ENCODE measurements around the gene GABBR2.

GABBR2 gene

DNA sequence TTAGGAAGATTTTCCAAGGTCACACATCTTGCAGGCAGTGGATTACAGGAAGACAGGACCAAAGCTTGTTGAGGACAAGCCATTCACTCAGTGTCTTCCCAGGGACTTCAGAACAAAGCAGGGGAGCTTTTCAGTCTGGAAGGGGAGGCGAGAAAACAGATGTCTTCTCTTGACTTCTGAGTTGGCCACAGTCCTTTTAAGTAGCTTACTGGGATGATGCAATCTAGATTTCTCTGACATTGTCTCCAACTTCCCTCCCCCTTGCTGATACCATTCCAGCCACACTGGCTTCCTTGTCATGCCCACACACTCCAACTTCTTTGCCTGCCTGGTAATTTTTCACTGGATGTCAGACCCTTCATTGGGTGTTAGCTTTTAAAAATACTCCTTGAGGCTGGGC, 279.1 kb downstream of the GABBR2 start:
- H3K27ac Mint-ChIP-seq: no peak overlapping the region
- DNase-seq (ENCODE audit: low spot score): no peak
- H3K4me3 Mint-ChIP-seq: no peak overlapping the region
- no peaks in the 10 kb centered on the region for H3K9me3 Mint-ChIP-seq
- H3K4me1 Mint-ChIP-seq (ENCODE audit: low read depth): no peaks in the 10 kb centered on the region
- H3K36me3 Mint-ChIP-seq (ENCODE audit: low read depth): no peaks in the 10 kb centered on the region
- H3K27me3 Mint-ChIP-seq (ENCODE audit: low read depth): no peaks in the 10 kb centered on the region

DNA sequence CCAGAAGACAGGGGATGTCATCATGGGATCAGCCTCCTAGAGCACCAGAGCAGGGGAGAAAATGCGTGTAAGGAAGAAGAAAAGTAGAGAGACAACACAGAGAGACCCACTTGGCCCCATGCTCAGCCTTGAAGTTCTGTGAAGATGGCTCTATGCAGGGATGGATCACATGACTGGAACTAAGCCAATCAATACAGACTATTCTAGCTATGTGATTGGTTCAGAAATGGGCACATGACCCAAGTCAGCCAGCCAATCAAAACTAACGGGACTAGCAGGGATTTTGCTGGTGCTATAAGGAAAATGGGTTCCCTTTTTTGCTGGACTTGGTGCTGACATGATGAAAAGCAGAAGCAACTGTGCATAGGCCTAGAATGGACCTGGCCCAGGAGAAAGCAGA, 280.3 kb downstream of the GABBR2 start:
- Mint-ChIP-seq H3K4me3 (no peak overlapping the region), H3K4me1 (ENCODE audit: low read depth) (no peaks in the 10 kb centered on the region), H3K27me3 (ENCODE audit: low read depth) (no peaks in the 10 kb centered on the region), H3K9me3 (no peaks in the 10 kb centered on the region), H3K27ac (no peak overlapping the region), H3K36me3 (ENCODE audit: low read depth) (no peaks in the 10 kb centered on the region)
- no peak for DNase-seq (ENCODE audit: low spot score)

DNA sequence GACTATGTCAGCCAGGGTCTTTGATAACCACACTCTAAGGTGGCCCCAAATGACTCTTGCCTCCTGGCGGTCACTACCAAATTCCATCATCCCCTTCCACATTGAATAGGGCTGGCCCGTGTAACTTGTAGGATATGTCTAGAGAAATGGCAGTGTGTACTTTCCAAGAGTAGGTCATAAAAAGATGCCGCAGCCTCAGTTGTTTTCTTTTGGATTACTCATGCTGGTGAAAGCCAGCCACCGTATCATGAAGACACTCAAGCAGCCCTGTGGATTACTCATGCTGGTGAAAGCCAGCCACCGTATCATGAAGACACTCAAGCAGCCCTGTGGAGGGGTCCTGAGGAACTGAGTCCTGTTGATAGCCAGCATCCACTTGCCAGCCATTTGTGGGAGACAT, 281.2 kb downstream of the GABBR2 start:
- Mint-ChIP-seq H3K4me1 (ENCODE audit: low read depth) (no peaks in the 10 kb centered on the region), H3K36me3 (ENCODE audit: low read depth) (no peaks in the 10 kb centered on the region), H3K9me3 (no peaks in the 10 kb centered on the region), H3K4me3 (no peak overlapping the region), H3K27me3 (ENCODE audit: low read depth) (no peaks in the 10 kb centered on the region), H3K27ac (no peak overlapping the region)
- DNase-seq (ENCODE audit: low spot score): no peak

DNA sequence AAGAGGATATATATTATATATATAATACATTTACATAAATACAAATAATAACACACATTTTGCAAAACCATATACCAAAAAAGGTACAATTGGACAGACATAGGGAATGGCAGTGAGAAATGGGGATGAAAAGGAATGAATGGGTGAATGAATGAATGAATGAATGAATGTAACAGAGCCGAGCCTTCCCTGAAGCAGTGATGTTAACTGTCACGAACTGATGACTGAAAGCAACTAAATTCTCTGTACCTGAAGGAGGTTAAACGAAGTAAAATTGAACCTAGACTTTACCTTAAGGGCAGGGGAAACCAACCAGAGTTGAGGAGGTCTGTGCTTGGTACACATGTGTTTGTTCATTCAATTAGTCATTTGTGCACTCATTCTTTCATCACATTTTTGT, 283.7 kb downstream of the GABBR2 start:
- no peaks in the 10 kb centered on the region for H3K36me3 Mint-ChIP-seq (ENCODE audit: low read depth)
- H3K4me3 Mint-ChIP-seq: no peak overlapping the region
- no peak overlapping the region for H3K27ac Mint-ChIP-seq
- H3K9me3 Mint-ChIP-seq: no peaks in the 10 kb centered on the region
- DNase-seq (ENCODE audit: low spot score): no peak
- no peaks in the 10 kb centered on the region for H3K27me3 Mint-ChIP-seq (ENCODE audit: low read depth)
- no peaks in the 10 kb centered on the region for H3K4me1 Mint-ChIP-seq (ENCODE audit: low read depth)

DNA sequence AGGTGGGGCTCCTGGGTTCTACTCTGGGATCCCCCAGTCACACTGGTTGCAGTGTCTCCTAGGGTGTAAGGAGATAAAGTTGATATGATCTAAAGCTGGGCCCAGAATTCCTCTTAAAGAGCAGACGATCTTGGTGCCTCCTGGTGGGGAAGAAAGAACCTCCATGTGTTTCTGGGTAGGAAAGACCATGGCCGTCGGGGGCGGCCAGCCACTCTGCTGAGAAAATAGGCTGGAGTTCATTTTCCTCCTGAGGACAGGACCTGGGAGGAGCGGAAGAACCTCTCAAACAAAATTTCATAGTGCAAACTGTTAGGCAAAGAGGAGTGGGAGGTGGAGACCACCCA, 289.5 kb downstream of the GABBR2 start:
- no peaks in the 10 kb centered on the region for H3K36me3 Mint-ChIP-seq (ENCODE audit: low read depth)
- no peaks in the 10 kb centered on the region for H3K27me3 Mint-ChIP-seq (ENCODE audit: low read depth)
- no peaks in the 10 kb centered on the region for H3K9me3 Mint-ChIP-seq
- no peak overlapping the region for H3K27ac Mint-ChIP-seq
- DNase-seq (ENCODE audit: low spot score): no peak
- no peak overlapping the region for H3K4me3 Mint-ChIP-seq
- no peaks in the 10 kb centered on the region for H3K4me1 Mint-ChIP-seq (ENCODE audit: low read depth)

DNA sequence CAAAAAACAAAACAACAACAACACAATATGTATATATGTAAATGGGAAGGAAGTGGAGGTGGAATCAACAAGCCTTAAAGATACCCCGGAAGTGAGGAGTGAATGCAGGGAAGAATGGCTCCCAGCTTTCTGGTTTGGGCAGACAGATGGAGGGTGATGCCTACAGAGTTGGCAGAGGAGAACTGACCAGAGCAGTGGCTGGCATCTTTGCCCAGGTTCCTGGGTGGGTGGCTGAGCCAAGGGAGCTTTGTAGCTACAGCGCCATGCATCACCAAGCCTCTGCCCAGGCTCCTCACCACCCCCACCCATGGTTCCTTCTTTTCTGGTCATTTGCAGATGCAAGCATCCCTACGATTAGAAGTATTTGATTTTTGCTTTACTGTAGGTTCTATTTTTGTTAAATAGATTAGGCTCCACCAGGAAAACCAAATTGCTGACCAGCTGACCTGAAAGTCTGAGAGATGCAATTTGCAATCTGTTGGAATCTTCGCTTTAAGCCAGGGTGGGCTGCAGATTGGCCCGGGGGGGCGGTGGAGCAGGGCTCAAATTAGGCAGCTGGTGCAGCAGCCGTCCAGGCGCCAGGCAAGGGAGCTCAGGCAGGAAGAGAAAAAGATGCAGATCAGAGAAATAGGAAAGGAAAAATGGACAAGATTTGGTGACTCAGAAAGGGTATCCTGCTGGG, 290.0 kb downstream of the GABBR2 start:
- Mint-ChIP-seq H3K9me3 (no peaks in the 10 kb centered on the region), H3K4me1 (ENCODE audit: low read depth) (no peaks in the 10 kb centered on the region), H3K36me3 (ENCODE audit: low read depth) (no peaks in the 10 kb centered on the region), H3K27me3 (ENCODE audit: low read depth) (no peaks in the 10 kb centered on the region), H3K4me3 (no peak overlapping the region), H3K27ac (no peak overlapping the region)
- DNase-seq (ENCODE audit: low spot score): no peak

DNA sequence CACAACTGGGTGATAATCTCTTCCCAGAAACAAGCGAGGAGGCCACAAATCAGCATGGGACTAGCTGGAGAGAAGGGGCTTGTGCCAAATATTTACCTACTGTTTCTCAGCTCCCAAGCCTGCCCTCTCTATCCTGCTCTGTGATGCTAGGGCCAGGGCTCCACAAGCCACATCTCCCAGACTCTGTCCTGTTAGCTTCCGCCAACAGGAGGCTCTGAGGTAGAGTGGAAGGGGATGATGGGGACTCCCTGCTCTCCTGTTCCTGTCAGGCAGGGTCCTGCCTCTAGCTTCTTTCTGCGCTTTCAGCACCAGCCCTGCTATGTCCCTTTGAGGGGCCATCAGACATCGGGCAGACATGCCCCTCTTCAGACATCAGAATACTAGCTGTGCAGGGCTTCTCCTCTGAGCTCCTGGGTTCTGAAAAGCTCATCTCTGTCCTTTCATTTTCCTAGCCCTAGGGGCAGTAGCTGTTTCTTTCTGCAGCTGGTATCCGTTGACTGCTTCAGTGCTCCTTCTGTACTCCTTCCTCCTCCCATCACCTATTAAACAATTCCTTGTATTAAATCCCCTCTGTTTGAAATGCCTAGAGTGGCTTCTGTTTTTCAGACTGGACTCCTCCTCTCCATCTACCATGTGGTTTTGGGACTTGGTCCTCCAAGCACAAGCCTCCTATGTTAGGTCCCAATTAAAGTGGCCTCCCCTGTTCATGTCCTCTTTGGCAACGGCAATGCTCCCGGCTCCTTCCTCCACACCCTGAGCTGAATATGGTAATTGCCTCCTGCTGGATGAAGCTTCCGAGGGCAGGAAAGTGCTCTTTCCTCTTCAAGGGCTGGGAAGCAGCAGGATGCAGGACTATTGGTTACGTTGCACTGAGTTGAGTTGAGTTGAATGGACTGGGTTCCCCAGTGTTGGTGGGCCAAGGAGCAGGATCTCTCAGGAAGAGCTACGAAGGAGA, 292.2 kb downstream of the GABBR2 start:
- H3K27ac Mint-ChIP-seq: no peak overlapping the region
- H3K27me3 Mint-ChIP-seq (ENCODE audit: low read depth): peaks cover 2% of the 10 kb centered on the region
- no peaks in the 10 kb centered on the region for H3K4me1 Mint-ChIP-seq (ENCODE audit: low read depth)
- no peaks in the 10 kb centered on the region for H3K9me3 Mint-ChIP-seq
- H3K36me3 Mint-ChIP-seq (ENCODE audit: low read depth): no peaks in the 10 kb centered on the region
- no peak overlapping the region for H3K4me3 Mint-ChIP-seq
- DNase-seq (ENCODE audit: low spot score): no peak

DNA sequence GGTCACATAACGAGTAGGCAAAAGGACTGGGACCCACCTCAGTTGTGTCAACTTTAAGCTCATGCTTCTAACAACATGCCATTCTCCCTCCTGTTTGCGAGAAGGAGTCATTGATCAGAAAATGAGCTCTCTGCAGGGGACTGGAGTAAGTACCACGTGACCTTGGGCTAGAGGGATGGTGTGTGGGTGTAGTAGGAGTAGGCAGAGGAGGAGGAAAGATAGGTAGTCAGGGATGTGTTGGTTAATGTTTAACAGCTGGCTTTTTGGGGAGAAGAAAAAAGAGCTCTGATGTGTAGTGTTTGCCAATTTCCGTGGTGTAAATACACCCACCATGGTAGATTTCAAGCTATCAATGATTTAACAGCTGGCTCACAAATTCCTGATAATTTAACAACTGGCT, 293.0 kb downstream of the GABBR2 start:
- no peak overlapping the region for H3K27ac Mint-ChIP-seq
- H3K27me3 Mint-ChIP-seq (ENCODE audit: low read depth): peaks cover 2% of the 10 kb centered on the region
- no peak overlapping the region for H3K4me3 Mint-ChIP-seq
- H3K4me1 Mint-ChIP-seq (ENCODE audit: low read depth): peaks cover 1% of the 10 kb centered on the region
- no peaks in the 10 kb centered on the region for H3K9me3 Mint-ChIP-seq
- no peak for DNase-seq (ENCODE audit: low spot score)
- H3K36me3 Mint-ChIP-seq (ENCODE audit: low read depth): no peaks in the 10 kb centered on the region

DNA sequence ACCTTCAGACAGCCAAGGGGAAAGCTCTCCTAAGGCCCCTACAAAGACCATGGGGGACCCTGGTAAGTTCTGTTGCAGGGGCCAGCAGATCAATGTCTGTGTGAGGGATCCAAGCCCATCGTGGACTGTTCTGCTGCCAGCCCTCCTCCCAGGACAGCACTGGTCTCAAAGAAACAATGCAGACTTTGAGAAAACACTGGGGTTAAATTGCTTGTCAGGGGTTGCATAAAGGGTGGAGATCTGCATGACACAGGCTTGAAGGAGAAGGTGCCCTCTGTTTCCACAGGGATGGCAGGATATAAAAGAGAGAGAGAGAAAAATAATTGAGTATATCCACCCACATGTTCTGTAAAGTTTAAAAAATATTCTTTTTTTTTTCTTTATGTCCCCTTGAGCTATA, 295.7 kb downstream of the GABBR2 start:
- Mint-ChIP-seq H3K27ac (no peak overlapping the region), H3K27me3 (ENCODE audit: low read depth) (peaks cover 2% of the 10 kb centered on the region), H3K9me3 (no peaks in the 10 kb centered on the region), H3K36me3 (ENCODE audit: low read depth) (no peaks in the 10 kb centered on the region), H3K4me1 (ENCODE audit: low read depth) (peaks cover 8% of the 10 kb centered on the region), H3K4me3 (no peak overlapping the region)
- no peak for DNase-seq (ENCODE audit: low spot score)

DNA sequence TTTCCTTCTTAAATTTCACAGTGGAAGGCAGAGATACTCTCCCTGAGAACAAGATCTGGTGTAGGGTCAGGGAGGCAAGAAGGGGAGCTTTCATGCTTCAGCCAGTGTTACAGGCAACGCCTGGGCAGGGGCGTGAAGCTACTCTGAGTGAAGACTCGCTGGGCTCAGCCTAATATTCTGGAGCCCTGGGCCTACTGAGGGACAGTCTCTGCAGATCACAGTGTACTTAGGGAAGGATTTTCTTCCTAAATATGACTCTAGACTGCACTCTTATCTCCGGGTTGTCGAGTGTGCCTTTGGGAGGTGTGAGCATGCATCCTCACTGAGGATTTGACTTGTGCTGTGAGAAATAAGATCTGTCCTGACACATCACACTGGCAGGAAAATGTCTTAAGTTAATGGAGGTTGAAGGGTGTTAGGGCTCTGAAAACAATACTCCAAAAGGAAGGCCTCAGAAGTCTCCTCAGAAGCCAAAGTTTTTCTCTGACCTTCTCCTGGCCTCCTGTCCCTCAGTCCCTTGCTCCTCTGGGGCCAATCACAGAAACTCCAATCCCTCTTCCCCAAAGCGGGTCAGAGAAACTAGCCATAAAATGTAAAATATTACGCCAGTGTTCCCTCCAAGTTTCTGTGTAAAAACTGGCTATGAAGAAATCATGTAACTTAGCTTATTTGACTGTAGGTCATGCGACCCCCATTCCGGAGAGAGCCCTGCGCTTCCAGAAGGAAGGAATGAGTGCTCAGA, 296.5 kb downstream of the GABBR2 start:
- Mint-ChIP-seq H3K4me3 (no peak overlapping the region), H3K9me3 (no peaks in the 10 kb centered on the region), H3K4me1 (ENCODE audit: low read depth) (peaks cover 8% of the 10 kb centered on the region), H3K27me3 (ENCODE audit: low read depth) (peaks cover 2% of the 10 kb centered on the region), H3K36me3 (ENCODE audit: low read depth) (no peaks in the 10 kb centered on the region), H3K27ac (no peak overlapping the region)
- no peak for DNase-seq (ENCODE audit: low spot score)

DNA sequence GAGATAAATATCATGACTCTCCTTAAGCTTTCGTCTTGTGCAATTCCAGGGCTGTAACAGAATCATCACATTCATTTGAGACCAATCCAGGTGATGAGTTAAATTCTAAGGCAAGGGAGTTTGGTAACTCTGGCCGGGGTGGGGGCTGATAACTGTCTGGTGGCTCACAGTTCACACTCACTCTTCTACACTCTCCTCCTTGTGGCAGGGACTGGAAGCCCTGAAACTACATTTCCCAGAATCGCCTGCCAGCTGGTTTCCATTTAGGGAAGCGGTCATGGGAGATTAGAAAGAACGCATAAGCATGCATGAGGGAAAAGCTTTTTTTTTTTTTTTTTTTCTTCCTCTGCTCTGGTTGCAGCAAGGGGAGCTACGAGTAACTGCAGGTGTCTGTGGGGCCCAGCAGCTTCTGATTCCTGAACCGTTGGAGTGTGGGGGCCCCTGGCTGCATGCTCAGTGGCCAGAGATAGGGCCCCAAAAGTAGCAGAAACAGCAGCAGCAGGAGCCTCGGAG, 298.5 kb downstream of the GABBR2 start:
- DNase-seq (ENCODE audit: low spot score): no peak
- H3K27me3 Mint-ChIP-seq (ENCODE audit: low read depth): peaks cover 2% of the 10 kb centered on the region

DNA sequence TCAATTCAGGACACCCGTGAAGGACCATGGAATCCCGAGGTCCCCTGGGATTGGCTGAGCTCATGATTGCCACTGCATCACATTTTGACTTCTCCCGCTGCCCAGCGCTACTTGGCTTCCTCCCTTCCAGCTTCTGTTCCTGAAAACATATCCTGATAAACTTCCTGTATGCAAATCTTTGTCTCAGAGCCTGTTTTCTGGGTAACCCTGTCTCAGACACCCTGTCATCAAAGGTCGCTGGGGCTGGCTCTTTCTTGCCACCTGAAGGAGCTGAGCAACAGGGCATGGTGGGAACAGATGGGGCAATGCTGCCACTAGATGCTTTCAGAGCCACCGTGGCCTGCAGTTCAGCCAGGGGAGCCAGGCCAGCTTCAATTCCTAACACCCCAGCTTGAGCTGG, 299.0 kb downstream of the GABBR2 start:
- no peak overlapping the region for H3K27ac Mint-ChIP-seq
- DNase-seq (ENCODE audit: low spot score): no peak
- peaks cover 8% of the 10 kb centered on the region for H3K4me1 Mint-ChIP-seq (ENCODE audit: low read depth)
- H3K9me3 Mint-ChIP-seq: no peaks in the 10 kb centered on the region
- H3K4me3 Mint-ChIP-seq: no peak overlapping the region
- no peaks in the 10 kb centered on the region for H3K36me3 Mint-ChIP-seq (ENCODE audit: low read depth)
- H3K27me3 Mint-ChIP-seq (ENCODE audit: low read depth): peaks cover 2% of the 10 kb centered on the region

More for the DNA sequence above, 298.5 kb downstream of the GABBR2 start:
- Mint-ChIP-seq H3K36me3 (ENCODE audit: low read depth) (no peaks in the 10 kb centered on the region), H3K9me3 (no peaks in the 10 kb centered on the region), H3K4me3 (no peak overlapping the region), H3K4me1 (ENCODE audit: low read depth) (peaks cover 8% of the 10 kb centered on the region), H3K27ac (no peak overlapping the region)

DNA sequence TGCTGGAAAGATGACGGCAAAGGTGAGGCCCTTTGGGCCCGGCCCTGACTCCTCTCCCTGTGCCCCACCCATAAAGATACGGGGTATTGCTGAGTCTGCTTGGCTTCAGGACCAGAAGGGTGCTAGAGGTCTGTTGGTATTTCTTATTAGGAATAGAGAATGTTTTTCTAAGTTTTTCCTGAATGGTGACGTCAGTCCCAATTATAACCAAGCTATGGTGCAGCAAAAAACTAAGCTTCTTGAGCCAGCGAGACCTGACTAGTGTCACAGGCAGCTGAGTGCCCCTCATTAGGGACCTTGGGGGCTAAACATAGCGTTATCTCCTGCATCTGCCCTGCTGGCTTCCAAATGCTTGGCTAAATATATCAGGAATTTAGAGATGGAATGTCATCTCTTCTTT, 302.3 kb downstream of the GABBR2 start:
- DNase-seq (ENCODE audit: low spot score): no peak
- Mint-ChIP-seq H3K36me3 (ENCODE audit: low read depth) (no peaks in the 10 kb centered on the region), H3K4me1 (ENCODE audit: low read depth) (peaks cover 8% of the 10 kb centered on the region), H3K27ac (no peak overlapping the region), H3K27me3 (ENCODE audit: low read depth) (peaks cover 2% of the 10 kb centered on the region), H3K9me3 (no peaks in the 10 kb centered on the region), H3K4me3 (no peak overlapping the region)

DNA sequence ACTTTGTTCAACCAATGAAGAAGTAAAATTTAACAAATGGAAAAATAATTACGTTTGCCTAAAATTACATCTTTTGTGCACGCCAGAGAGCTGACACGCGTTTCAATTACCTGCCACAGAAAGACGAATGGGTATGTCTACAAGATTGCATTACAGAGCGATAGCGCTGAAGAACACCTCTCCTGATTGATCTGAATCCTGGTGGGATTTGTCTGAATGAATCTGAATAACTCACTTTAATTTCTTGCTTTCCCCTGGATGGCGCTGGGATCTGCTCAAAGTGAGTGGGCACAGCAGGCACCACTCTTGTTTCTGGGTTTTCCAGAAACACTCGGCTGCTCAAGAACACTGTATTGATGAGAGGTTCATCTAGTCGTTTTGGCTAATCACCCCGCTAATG, 304.5 kb downstream of the GABBR2 start:
- H3K4me1 Mint-ChIP-seq (ENCODE audit: low read depth): no peaks in the 10 kb centered on the region
- peaks cover 2% of the 10 kb centered on the region for H3K27me3 Mint-ChIP-seq (ENCODE audit: low read depth)
- DNase-seq (ENCODE audit: low spot score): no peak
- no peak overlapping the region for H3K4me3 Mint-ChIP-seq
- H3K36me3 Mint-ChIP-seq (ENCODE audit: low read depth): no peaks in the 10 kb centered on the region
- H3K27ac Mint-ChIP-seq: no peak overlapping the region
- H3K9me3 Mint-ChIP-seq: no peaks in the 10 kb centered on the region
